ENCODE results near the gene LMO7.

LMO7 gene

GRCh38 chr13:75843074-75843473 lies 206.9 kb downstream of the LMO7 start:
- no peak for DNase-seq (ENCODE audit: low read depth)

- DNase-seq (ENCODE audit: low read depth) = no peak
Observed at GRCh38 chr13:75843991-75844390, 207.9 kb downstream of the LMO7 start.

- DNase-seq (ENCODE audit: low read depth) = no peak
Observed at GRCh38 chr13:75847588-75847987, 211.5 kb downstream of the LMO7 start.

GRCh38 chr13:75850916-75851315 lies 214.8 kb downstream of the LMO7 start:
- DNase-seq (ENCODE audit: low read depth) = no peak

GRCh38 chr13:75855216-75855615 lies 219.1 kb downstream of the LMO7 start:
- DNase-seq (ENCODE audit: low read depth) = no peak

- DNase-seq (ENCODE audit: low read depth) = no peak
Observed at GRCh38 chr13:75855847-75856246, 219.7 kb downstream of the LMO7 start.

GRCh38 chr13:75857291-75857690 lies 221.2 kb downstream of the LMO7 start:
- no peak for DNase-seq (ENCODE audit: low read depth)

GRCh38 chr13:75860935-75861334 lies 224.8 kb downstream of the LMO7 start:
- DNase-seq (ENCODE audit: low read depth) = no peak

- no peak for DNase-seq (ENCODE audit: low read depth)
Observed at GRCh38 chr13:75861786-75862185, 225.7 kb downstream of the LMO7 start.

GRCh38 chr13:75864718-75865117 lies 228.6 kb downstream of the LMO7 start:
- DNase-seq (ENCODE audit: low read depth) = no peak

- DNase-seq (ENCODE audit: low read depth) = no peak
Observed at GRCh38 chr13:75867379-75868117, 231.4 kb downstream of the LMO7 start.

- no peak for DNase-seq (ENCODE audit: low read depth)
Observed at GRCh38 chr13:75869981-75870380, 233.9 kb downstream of the LMO7 start.

- no peak for DNase-seq (ENCODE audit: low read depth)
Observed at GRCh38 chr13:75870397-75870903, 234.3 kb downstream of the LMO7 start.

- no peak for DNase-seq (ENCODE audit: low read depth)
Observed at GRCh38 chr13:75871059-75871458, 234.9 kb downstream of the LMO7 start.

- no peak for DNase-seq (ENCODE audit: low read depth)
Observed at GRCh38 chr13:75872980-75873379, 236.8 kb downstream of the LMO7 start.

- DNase-seq (ENCODE audit: low read depth) = no peak
Observed at GRCh38 chr13:75873494-75873893, 237.4 kb downstream of the LMO7 start.

GRCh38 chr13:75875450-75875849 lies 239.3 kb downstream of the LMO7 start:
- DNase-seq (ENCODE audit: low read depth) = no peak

- DNase-seq (ENCODE audit: low read depth) = peak; percentile 25
Observed at GRCh38 chr13:75876142-75877050, 240.3 kb downstream of the LMO7 start.

GRCh38 chr13:75877071-75877470 lies 240.9 kb downstream of the LMO7 start:
- DNase-seq (ENCODE audit: low read depth) = no peak

GRCh38 chr13:75879656-75880055 lies 243.5 kb downstream of the LMO7 start:
- no peak for DNase-seq (ENCODE audit: low read depth)

- no peak for DNase-seq (ENCODE audit: low read depth)
Observed at GRCh38 chr13:75881109-75881775, 245.1 kb downstream of the LMO7 start.

GRCh38 chr13:75882261-75882660 lies 246.1 kb downstream of the LMO7 start:
- no peak for DNase-seq (ENCODE audit: low read depth)
